GM12892 (cell line): ENCODE results near the gene NKAIN4.

Source experiments
- POLR2A ChIP-seq: IDR thresholded peaks from 2 replicates; pipeline ENCODE4 v1.6.1; 2011; ENCODE audit warnings: low read depth, low read length, control low read depth
- POLR2AphosphoS5 ChIP-seq: IDR thresholded peaks from 2 replicates; pipeline ENCODE4 v1.6.1; 2011; ENCODE audit warnings: low read depth, low read length, control low read depth
- TAF1 ChIP-seq: IDR thresholded peaks from 2 replicates; pipeline ENCODE4 v1.6.1; 2011; ENCODE audit warnings: low read depth, mild to moderate bottlenecking, control low read depth, low read length, borderline replicate concordance

DNA sequence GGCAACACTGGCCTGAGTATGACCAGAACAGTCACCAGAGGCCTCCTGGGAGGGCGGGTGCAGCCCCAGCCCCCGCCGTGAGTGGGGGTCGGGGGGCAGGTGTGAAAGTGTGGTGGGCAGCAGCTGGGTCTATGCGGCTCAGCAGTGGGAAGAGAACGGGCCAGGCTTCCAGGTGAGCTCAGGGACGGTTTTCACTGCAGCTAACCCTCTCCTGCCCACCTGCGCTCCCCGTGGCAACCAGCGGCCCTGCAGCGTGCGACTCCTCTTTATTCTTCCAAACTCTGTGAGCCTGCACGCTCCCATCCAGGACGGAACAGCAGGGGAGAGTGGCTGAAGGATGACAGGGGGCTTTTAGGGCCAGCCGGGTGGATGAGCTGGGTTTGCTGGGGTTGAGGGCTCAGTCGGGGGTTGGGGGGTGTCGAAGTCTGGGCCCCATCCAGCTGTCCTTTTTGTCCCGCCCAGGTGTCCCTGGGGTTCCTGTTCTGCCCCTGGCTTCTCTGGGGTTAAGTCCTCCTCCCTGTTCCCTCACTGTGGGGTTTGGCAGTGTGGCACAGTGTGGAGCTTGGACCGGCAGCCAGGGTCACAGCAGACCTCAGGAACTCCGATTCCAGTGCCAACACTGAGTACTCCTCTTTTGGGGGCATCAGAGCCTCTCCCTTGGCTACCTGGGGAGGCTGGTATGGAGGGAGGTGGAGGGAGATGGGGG, 19.4 kb downstream of the NKAIN4 start:
- no peak for TF ChIP-seq POLR2A
- no peak for TF ChIP-seq POLR2AphosphoS5
- no peak for TF ChIP-seq TAF1
